C4-2B (cell line): Measurements from ENCODE around the gene PPP2R5E.

Source experiments
- ZFX ChIP-seq: fragments of 450-650 bp; IDR thresholded peaks from 2 replicates; pipeline ENCODE4 v1.6.1; 2017
- TF ChIP-seq, protein P1 (sequence below): fragments of 450-650 bp; conservative IDR thresholded peaks from 2 replicates; pipeline ENCODE4 v1.5.1; 2017; ENCODE audit warnings: mild to moderate bottlenecking

GRCh38 chr14:63443361-63443760, 99.8 kb downstream of the PPP2R5E start:
- TF ChIP-seq, protein P1, sequence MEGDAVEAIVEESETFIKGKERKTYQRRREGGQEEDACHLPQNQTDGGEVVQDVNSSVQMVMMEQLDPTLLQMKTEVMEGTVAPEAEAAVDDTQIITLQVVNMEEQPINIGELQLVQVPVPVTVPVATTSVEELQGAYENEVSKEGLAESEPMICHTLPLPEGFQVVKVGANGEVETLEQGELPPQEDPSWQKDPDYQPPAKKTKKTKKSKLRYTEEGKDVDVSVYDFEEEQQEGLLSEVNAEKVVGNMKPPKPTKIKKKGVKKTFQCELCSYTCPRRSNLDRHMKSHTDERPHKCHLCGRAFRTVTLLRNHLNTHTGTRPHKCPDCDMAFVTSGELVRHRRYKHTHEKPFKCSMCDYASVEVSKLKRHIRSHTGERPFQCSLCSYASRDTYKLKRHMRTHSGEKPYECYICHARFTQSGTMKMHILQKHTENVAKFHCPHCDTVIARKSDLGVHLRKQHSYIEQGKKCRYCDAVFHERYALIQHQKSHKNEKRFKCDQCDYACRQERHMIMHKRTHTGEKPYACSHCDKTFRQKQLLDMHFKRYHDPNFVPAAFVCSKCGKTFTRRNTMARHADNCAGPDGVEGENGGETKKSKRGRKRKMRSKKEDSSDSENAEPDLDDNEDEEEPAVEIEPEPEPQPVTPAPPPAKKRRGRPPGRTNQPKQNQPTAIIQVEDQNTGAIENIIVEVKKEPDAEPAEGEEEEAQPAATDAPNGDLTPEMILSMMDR, result no peak
- TF ChIP-seq ZFX, result no peak
